NCI-H526 treated with DMSO at 0.1 percent for 48 hours (cell line): ENCODE data around the gene QSOX2.
A peak's percentile ranks its signal among the peaks of the same experiment; 100 is the strongest.

ENCODE experiments used
- DNase-seq: peaks from one replicate; lab custom pipeline; 2025; lab: John Stamatoyannopoulos, UW

QSOX2 gene

DNA sequence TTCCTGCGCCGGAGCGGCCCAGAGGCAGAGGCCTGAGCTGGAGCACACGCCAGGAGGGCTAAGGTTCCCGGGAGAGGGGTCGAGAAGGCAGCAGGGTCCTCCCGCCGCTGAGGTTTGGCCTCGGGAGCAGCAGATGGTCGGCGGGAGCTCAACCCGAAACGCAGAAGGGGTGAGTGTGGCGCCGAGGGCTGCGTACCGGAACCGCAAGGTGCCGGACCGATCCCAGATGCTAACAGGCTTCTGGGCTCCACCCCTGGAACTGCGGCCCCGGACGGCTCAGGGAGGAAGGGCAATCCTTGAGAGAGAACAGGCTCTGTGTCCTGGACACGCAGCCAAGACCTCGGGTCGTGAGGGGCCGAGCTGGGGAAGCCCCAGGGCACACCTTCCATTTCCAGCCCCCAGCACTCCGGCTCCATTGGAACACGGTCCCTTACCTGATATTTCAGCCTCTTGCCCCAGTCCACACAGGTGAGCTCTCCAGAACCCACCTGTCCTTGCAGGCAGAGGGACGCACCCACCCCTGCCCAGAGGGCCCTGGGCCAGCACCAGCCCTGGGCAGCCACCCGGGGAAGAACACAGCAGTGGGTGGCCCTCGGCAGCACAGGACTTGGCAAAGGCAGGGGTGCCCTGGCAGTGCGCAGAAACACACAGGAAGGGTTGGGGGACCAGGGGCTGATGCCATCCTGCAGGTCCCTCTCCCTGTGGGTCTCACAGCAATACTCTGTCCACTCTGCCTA, 42.0 kb downstream of the QSOX2 start:
- DNase-seq, result no peak

DNA sequence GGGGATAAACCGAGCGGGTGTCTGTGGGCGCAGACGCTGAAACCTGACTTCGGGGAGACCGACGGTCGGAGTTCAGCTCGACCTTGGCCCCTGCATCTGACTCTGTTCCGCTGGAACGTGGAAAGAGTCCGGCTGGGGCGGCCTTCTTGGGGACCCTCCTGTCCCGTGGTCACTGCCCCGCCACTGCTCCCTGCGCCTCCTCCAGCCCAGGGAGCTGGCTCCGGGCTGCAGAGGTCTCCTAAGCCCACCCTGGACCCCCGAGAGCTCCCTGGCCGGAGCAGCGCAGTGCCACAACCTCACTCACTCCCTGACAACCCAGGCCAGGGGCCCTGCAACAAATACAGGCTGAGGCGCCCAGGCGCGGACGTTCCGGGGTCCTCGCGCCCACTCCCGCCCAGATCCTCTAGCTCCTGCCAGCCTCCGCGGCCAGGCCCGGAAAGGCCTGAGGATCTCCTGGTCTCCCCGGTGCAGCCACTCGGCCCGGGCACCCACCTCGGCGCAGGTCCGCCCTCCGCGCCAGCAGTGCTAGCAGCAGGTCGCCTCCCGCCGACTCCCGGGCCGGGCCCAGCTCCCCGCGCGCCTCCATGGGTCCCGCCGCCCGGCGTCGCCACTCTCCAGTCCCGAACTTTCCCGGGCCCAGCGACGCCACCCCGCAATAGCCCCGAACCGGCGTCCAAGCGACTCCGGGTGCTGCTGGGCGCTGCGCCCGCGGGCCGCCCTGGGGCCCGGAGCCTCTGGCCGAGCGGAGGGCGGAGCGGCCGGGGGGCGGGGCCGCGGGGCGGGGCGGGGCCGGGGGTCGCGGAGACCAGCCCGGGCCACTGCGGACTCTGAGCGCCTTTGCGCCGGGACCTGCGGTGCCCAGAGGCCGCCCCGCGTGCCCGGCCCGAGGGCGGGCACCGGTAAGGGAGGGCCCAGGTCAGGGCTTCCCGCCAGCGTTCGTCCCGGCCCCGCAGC, 42.9 kb downstream of the QSOX2 start:
- DNase-seq, result no peak

DNA sequence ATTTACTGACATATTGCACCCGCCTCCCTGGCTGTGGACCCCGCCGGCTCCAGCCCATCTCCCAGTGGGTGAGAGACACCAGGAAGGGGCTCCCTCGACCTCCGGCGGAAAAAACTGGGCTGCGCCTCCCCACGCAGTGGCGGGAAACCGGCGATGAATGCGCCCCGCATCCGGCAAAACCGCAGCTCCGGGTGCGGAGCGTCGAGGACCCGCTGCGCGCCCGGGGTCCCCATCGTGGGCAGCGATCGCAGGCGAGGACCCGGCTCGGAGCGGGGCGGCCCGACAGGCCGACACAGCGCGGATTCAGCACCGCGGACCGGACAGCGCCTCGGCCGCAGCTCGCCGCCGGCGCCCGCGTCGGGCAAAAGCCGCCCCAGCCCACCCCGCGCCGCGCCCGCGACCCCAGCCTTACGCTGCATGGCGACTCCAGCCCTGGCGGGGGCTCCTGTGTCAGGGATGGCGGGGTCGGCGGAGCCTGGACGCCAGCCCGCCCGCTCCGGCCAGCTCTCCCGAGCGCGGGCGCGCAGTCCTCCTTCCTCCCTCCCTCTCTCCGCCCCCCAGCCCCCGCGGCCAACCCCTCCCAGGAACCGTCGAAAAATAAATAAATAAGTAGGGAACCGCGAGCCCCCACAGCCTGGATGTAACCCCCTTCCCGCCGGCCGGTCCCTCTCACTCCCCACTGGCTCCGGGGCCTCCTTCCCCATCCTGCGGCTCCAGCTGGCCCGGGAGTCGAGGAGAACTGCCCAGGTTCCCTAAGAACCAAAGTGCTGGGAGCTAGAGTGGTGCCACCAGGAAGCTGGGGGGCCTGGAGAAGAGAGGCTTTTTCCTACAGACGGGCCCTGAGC, 43.8 kb downstream of the QSOX2 start:
- no peak for DNase-seq

DNA sequence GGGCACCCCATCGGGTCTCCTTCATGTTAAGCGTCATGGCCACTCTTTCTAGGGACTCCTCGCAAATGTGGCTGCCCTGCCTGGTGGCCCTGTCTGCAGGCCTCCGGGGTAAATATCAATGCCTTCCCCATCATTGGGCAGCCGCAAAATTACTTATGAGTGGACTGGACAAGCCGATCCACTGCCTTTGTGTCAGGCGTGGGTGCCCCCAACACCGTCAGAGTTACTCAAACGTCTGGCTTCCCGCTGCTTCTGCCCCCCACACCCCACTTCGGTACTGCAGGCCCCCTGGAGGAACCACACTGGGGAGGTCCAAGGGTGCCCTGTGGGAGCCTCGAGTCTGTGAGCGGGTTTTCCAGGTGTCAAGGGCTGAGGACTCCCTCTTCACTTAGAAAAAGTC, 44.4 kb downstream of the QSOX2 start:
- no peak for DNase-seq

DNA sequence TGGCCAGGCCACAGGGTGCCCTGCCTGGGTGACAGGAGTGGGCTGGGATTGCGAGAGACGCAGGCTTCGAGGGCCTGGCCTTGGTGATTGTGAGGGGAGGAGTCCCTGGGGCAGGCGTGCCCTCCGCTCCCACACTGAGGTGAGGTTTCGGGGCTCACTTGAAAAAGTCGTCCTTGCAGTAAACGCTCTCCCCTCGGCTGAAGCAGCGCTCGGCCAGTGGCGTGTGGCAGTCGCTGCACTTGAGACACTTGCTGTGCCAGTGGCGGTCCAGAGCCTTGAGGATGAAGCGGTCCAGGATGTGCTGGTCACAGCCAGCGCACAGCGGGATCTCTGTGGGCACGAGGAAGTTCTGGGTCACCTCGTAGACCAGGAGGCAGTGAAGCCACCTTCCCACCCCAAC, 45.2 kb downstream of the QSOX2 start:
- DNase-seq, result no peak

DNA sequence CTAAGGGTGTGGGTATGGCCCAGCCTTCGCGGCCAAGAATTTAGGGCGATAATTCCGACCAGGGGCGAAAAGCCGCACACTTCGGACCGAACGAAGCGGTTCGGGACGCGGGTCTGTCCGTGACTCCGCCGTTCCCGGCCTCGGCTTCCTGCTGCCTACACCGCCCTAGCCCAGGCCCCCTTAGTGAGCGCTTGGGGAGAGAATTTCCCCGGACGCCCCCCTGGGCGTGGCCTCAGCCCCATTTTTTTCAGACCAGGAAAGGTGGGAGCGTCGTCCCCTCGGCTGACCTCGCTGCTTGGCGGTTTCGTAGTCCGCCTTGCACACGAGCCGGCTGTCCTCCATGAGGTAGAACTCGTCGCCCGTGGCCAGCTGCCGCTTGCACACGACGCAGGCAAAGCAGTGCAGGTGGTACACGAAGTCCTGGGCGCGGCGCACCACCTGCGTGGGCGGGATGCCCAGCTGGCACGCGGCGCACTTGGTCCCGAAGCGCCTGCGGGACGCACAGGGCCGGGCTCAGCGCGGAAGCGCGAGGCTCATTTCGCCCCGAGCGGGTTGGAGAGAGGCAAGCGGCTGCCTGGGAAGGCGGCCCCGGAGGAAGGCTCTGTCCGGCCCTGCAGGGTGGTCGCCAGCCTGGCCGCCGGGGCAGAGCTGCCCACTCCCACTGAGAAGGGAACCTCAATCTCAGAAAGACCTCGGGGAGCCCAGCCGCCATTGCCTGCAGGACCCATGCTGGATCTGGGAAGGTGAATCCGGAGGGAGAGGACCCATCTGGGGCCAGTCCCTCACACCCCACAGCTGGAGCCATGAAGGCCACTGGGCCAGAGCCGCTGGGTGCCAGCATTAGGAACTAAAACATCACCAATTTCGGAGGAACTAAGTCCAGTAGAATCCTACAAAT, 46.0 kb downstream of the QSOX2 start:
- DNase-seq, result no peak

DNA sequence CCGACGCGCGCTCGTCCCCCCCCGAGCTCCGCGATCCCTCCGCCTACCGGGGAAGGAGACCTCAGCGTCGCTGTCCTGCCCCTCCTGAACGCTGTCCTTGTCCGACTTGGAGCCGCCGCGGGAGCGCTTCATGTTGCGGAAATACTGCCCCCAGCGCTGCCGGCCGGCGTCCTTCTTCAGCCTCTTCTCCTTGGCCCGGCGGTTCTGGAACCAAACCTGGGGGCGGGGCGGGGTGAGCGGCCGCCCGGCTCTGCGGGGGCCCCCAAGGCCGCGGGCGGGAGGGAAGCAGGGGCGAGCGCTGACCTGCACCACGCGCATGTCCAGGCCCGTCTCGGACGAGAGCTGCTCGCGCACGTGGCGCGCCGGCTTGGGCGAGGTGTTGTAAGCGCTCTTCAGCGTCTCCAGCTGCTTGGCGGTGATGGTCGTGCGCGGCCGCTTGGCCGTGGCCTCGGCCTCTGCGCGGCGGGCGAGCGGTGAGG, 47.0 kb downstream of the QSOX2 start:
- no peak for DNase-seq

DNA sequence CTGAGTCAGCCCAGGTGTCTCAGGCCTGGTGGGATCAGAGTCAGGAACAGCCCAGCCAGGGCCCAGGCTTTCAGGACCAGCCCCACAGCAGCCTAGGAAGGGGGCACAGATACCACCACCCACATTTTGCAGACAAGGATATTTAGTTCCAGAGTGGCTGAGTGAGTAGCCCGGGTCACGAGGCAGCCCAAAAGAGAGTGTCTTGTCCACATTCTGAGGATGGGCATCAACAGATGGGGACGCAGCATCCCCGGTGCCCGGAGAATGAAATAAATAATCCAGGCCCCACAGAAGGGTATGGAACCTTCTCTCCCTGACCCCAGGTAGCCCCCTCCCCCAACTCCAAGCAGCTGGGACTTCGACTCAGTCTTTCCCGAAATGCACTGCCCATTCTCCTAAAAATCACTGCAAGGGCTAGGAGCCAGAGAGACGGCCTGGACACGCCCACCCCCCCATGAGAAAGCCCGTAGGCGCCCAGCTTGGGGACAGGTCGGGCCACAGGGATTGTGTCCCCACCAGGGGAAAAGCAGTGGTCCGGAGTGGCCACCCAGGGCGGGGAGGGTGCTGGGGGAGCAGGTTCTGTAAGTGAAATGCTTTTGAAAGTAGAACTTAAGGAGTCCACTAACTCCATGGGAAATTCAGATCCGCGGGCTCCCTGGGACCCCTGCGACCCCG, 47.5 kb downstream of the QSOX2 start:
- DNase-seq, result no peak

DNA sequence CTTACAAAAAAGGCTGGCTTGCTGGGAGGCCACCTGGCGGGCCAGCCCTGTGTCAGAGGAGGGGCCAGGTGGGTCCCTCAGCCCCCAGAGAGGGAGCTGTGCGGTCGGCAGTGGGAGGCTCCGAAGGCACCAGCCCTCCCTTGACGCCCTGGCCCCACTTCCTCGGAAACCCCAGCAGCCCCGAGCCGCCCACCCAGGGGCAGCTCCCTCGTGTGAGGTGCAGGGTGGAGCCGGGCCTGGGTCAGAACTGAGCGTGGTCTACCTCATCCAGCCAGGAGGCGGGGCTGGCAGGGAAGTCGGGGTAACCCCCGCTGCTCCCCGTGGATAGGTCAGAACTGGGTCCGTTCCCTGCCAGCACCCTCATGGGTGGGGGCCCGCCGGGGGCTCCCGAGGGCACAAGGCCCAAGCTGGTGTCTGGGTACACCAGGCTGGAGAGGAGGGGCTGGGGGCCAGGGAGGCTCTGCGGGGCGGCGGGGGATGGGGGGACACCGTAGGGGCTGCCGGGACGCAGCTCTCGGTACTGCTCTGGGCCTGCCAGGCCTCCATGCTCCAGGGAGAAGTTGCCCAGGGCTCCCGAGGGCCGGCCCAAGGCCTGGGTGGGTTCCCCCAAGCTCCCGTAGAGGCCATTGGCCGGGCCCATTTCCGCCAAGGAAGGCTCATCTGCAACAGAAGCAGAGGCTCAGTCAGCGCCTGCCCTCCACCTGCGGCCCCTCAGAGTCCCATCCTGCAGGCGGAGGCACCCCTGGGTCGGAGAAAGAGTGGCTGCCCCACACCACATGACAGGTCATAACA, 48.3 kb downstream of the QSOX2 start:
- no peak for DNase-seq

DNA sequence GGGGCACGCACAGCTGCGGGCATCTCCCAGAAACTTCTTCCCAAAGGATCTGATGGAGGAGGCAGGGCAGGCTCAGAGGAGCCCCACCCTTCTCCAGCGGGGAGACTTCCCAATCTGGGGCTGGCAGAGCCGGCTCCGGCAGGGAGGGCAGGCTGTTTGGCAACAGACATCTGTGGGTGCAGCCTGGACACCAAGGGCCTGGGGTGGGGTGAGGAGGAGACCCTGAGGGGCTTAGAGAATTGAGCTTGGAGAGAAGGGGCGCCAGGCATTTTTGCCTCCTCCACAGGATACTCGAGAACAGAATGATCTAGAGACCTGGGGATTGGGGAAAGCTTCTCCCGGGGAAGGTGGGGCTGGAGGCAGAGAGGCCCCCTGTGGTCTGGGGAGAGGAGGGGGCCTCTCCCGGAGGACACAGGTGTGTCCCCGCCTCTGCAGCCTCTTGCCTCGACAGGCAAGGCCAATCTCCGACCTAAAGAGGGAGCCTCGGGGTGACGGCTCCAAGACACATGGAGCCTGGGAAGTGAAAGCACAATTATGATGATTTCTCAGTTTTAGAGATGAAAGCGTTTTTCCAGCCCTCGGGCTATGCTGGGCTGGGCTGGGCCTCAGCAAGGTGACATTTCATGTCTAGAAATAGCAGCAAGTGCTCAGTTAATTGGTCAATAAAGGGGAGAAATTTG, 49.1 kb downstream of the QSOX2 start:
- peak; percentile 51 for DNase-seq

DNA sequence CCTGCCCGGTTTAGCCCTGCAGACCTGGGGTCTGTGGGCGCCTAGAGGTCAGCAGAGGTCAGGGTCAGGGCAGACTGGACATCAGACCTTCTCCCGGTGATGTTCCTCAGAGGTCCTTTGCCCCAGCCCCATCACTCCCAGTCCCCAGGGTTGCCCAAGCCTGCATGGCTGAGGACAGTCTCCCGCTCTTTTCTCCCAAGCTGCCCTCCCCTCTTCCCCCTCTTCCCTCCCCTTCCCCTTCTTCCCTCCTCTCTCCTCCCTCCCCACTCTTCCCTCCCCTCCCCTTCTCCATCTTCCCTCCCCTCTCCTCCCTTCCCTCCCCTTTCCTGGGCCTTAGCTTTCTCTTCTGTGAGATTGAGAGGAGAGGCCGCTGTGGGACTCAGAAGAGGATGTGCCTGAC, 51.1 kb downstream of the QSOX2 start:
- no peak for DNase-seq

DNA sequence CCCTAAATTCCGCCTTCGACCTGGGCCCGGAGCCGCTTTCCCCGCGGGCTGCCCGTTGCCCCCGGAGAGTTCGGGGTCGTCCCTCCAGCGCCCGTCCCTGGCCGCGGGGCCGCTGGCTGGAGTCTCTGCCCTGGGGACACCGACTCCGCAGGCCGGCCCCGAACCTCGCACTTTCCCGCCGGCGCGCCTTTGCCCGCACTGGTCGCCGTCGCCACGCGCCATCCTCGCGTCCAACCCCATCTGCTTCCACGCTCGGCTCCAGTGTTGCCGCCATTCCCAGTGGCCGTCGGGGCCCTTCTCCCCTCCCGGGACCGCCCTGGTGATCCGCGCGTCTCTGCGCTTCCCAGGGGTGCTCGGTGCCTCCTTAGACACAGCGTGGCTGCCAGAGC, 51.7 kb downstream of the QSOX2 start:
- DNase-seq, result no peak

DNA sequence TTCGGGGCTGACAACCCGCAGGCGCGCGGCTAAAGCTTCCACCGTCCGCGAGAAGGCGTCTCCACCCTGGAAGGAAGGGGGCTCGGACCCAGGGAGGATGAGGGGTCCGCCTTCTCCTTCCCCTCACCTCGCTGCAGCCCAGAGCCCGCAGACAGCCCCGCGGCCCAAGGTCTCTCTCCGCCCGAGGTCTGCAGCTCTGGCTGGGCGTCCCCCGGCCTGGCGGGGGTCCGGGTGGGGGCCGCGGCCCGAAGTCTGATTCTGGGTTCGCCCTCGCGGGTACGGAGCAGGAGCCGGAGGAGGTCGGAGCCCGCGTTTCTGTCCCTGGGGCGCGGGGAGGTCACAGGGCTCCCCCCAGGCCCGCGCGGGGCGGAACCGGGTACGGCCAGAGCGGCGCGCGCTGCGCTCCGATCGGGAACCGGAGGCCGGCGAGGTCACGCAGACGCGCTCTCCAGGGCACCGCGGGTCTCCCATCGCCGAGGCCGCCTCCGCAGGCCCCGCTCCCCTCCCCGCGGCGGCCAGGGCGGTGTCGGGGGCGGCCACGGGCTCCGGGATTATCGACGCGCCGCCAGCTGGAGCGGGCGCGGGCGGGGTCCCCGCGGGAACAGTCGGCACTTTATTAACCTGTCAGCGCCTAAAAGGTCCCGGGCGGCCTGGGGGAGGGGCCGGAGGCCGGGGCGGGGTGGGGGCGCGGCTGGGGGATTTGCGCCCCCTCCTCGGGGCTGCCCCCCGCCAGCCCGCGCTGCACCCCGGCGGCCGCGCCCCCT, 52.3 kb downstream of the QSOX2 start:
- DNase-seq, result no peak

DNA sequence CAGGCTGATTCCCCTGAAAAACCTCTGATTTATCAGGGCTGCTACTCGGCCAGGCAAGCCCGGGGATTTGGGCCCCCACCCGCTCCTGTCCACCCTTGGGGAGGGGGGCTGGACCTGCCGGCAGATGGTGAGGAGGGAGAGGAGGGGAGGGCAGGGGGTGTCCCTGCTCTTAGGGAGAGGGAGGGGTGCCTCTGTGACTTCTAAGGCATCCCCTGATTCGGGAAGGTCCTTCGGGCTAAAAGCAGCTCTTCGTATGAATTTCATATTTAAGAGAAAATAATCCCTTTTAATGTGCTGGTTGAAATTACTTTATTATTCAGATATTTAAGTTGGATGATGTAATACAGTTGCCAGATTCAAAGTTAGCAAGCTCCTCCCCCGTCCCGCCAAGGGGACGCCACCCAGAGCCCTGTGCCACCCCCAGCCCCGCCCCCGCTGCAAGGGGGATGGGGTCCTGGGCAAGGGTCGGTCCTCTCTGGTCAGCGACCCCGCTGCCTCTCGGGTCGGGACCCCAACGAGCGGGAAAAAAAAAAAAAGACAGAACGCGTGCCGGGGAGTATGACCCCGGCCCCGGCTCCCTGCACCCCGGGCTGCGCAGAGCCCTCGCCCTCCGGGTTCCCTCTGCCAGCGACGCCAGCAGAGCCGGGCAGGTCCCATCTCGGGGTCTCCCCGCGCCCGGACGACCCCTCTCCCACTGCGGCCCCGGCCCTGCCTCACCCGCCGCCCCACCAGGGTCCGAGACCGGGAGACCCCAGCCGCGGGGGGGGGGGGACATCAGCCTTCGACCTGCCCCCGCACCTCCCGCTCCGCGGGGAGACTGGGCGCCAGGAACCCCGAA, 53.1 kb downstream of the QSOX2 start:
- no peak for DNase-seq

DNA sequence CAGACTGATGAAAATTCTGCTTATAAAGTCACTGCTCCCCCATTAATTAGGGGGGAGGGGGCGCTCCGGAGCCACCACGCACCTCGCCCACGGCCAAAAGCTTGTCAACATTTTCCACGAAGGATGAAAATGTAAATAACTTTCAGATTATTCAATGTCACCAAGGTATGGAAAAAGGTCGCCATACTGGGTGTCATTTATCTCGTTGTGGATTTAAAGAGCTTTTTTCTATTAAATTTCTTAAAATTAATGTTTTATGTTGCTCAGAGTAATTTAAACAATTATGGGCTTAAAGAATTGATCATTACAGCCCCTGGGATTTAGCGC, 53.7 kb downstream of the QSOX2 start:
- no peak for DNase-seq

DNA sequence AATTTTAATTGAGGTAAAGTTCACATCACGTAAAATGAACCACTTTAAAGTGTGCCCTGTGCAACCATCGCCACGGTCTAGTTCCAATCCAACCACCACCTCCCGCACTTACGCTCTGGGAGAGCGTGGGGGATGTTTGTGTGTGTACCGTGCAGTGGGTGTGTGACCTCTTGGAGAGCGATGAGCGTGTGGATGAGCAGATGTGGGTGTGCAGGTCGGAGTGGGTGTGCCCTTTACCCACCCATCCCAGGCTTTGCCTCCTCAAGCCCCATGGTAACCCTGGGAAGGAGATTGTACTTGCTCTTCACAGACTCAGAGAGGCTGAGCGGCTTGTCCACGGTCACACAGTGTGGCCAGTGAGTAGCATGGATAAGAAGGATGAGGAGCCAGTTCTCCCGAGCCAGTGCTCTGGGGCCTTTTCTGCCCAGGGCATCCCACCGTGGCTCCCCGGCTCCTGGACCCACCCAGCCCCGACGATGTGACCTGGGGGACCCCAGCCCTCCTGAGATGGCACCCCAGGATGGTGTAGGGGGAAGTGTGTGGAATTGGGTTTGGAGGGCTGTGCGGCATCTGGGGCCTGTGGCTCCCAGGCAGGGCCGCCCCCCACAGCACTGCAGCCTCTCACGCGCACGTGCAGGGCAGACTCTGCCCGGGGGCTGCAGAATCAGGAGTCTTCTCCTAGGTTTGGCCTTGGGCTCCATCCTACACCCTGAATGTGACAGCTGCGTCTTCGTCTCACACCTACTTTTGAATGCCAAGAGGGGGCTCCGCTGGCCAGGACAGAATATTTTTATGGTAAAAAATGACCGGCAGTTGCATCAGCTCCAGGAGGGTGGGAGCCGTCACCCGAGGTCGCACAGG, 54.3 kb downstream of the QSOX2 start:
- DNase-seq, result no peak

DNA sequence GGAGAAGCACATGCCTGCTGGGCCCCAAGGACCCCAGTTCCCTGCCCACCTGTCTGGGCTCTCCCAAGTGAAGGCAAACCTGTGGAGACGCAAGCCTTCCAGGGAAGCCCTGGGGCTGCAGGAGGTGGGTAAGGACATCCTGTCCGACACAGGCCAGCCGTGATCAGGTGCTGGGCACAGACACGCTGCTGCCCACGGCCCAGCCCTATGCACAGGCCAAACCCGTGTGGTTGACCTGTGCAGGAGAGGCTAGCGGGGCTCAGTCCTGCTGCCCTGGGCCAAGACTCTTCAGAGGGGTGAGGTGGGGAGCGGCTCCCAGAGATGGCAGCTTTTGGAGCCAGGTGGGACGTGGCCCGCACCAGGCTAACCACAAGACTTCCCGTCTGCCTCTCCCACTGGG, 55.0 kb downstream of the QSOX2 start:
- DNase-seq, result no peak
